ENCODE measurements around the gene TIAM2. TPM values are rescaled to one million over a fixed set of nuclear protein-coding genes. Genes with fewer than 3 reads are reported as not detected.

Gene TIAM2
- total and polyA plus RNA-seq, 2 experiments from 2014 or later, result 5.5 to 16.9 TPM

DNA sequence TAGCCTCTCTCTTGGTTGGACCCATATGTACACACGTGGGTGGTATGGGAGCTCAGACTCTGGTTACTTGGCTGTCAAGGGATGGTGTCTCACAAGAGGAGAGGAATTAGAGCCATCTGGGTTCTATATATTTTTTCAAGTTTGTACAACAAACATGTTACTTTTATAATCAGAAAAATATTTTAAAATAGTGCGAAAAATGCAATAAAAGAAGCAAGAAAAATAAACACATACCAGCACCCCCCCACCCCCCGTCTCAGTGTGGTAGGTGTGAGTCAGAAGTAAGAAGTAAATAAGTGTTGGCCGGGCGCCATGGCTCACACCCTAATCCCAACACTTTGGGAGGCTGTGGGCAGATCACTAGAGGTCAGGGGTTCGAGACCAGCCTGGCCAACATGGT, 2.1 kb upstream of the TIAM2 start:
- Histone ChIP-seq H3K4me1 (ENCODE audit: insufficient read depth) (peaks cover 12% of the 10 kb centered on the region), H3K9me3 (ENCODE audit: low read depth) (no peaks in the 10 kb centered on the region), H3K79me2 (no peaks in the 10 kb centered on the region), H2AFZ (no peak overlapping the region), H3K27me3 (no peaks in the 10 kb centered on the region), H3K27ac (no peak overlapping the region), H3K36me3 (replicated peaks; ENCODE audit: insufficient read depth, low read depth) (no peaks in the 10 kb centered on the region), H3K4me2 (no peak overlapping the region), H3K4me3 (no peak overlapping the region), H3K9me2 (replicated peaks; ENCODE audit: insufficient read depth) (no peaks in the 10 kb centered on the region), H4K20me1 (ENCODE audit: insufficient read depth, poor library complexity, severe bottlenecking) (no peaks in the 10 kb centered on the region)
- no peak for TF ChIP-seq EZH2phosphoT487 (IDR thresholded peaks at IDR 0.05; ENCODE audit: low read depth, severe bottlenecking, unreplicated experiment)
- TF ChIP-seq, protein P1, sequence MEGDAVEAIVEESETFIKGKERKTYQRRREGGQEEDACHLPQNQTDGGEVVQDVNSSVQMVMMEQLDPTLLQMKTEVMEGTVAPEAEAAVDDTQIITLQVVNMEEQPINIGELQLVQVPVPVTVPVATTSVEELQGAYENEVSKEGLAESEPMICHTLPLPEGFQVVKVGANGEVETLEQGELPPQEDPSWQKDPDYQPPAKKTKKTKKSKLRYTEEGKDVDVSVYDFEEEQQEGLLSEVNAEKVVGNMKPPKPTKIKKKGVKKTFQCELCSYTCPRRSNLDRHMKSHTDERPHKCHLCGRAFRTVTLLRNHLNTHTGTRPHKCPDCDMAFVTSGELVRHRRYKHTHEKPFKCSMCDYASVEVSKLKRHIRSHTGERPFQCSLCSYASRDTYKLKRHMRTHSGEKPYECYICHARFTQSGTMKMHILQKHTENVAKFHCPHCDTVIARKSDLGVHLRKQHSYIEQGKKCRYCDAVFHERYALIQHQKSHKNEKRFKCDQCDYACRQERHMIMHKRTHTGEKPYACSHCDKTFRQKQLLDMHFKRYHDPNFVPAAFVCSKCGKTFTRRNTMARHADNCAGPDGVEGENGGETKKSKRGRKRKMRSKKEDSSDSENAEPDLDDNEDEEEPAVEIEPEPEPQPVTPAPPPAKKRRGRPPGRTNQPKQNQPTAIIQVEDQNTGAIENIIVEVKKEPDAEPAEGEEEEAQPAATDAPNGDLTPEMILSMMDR (IDR thresholded peaks at IDR 0.05; ENCODE audit: poor library complexity), result no peak
- TF ChIP-seq EZH2 (IDR thresholded peaks at IDR 0.05; ENCODE audit: borderline replicate concordance), result no peak
- 89% methylated on average over 5 of the region's 6 CpGs for WGBS (ENCODE audit: low lambda C conversion rate, missing lambda C conversion rate)
- DNase-seq (ENCODE audit: low spot score), result no peak

DNA sequence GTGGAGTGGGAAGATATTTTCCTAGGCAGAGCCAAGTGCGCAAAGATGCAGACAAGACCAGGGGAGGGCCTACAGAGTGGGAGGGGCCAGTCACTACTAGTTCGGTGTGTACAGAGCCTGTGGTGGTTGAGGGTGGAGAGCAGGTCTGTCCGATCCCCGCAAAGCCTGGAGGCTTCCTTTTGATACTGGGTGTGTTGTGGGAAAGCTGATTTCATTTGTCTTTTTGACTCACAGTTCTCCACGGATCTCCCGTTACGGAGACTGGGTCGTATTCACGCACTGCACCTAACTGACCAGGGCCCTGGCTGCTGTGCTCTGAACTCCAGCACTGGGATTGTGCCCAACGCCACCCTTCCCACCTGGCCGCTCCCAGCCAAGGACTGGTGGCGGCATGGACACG, 1.4 kb upstream of the TIAM2 start:
- TF ChIP-seq EZH2 (IDR thresholded peaks at IDR 0.05; ENCODE audit: borderline replicate concordance) (no peak), EZH2phosphoT487 (IDR thresholded peaks at IDR 0.05; ENCODE audit: low read depth, severe bottlenecking, unreplicated experiment) (no peak)
- TF ChIP-seq, protein P1 (IDR thresholded peaks at IDR 0.05; ENCODE audit: poor library complexity), result no peak
- DNase-seq (ENCODE audit: low spot score), result no peak
- H3K9me2 ChIP-seq (replicated peaks; ENCODE audit: insufficient read depth), result no peaks in the 10 kb centered on the region
- H3K36me3 ChIP-seq (replicated peaks; ENCODE audit: insufficient read depth, low read depth), result no peaks in the 10 kb centered on the region
- H2AFZ ChIP-seq, result no peak overlapping the region
- no peak overlapping the region for H3K4me2 ChIP-seq
- H3K27ac ChIP-seq, result no peak overlapping the region
- H3K27me3 ChIP-seq, result no peaks in the 10 kb centered on the region
- H3K9me3 ChIP-seq (ENCODE audit: low read depth), result no peaks in the 10 kb centered on the region
- WGBS (ENCODE audit: low lambda C conversion rate, missing lambda C conversion rate), result 94% methylated on average over 13 of the region's 13 CpGs
- H3K4me3 ChIP-seq, result no peak overlapping the region
- H3K4me1 ChIP-seq (ENCODE audit: insufficient read depth), result peaks cover 12% of the 10 kb centered on the region
- H3K79me2 ChIP-seq, result no peaks in the 10 kb centered on the region
- H4K20me1 ChIP-seq (ENCODE audit: insufficient read depth, poor library complexity, severe bottlenecking), result no peaks in the 10 kb centered on the region

DNA sequence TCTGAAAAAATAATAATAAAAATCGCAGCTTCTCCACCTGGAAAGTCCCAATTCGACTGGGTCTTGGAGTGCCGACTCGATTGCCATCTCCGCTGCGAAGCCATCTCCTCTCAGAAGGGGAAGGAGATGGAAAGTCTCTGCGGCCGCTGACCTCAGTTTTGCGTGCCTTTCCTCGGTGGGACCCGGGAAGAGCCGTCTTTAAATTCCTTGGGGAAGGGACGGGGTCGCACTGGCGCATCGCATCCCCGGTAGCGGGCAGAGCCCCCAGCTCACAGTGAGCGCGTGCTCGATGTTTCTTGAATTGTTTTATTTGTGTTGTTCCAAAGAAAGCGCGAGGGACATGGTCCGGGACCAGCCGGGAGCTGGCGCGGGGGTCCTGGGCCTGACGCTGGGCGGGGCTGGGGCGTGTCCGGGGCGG, 270 bp upstream of the TIAM2 start:
- no peak for TF ChIP-seq EZH2phosphoT487 (IDR thresholded peaks at IDR 0.05; ENCODE audit: low read depth, severe bottlenecking, unreplicated experiment)
- TF ChIP-seq, protein P1 (IDR thresholded peaks at IDR 0.05; ENCODE audit: poor library complexity), result no peak
- TF ChIP-seq EZH2 (IDR thresholded peaks at IDR 0.05; ENCODE audit: borderline replicate concordance), result no peak
- Histone ChIP-seq H2AFZ (peak overlapping the region; percentile 29), H3K9me3 (ENCODE audit: low read depth) (no peaks in the 10 kb centered on the region), H3K27ac (no peak overlapping the region), H3K4me1 (ENCODE audit: insufficient read depth) (peaks cover 12% of the 10 kb centered on the region), H3K27me3 (no peaks in the 10 kb centered on the region), H3K79me2 (peaks cover 3% of the 10 kb centered on the region), H4K20me1 (ENCODE audit: insufficient read depth, poor library complexity, severe bottlenecking) (no peaks in the 10 kb centered on the region), H3K4me2 (peak overlapping the region; percentile 89), H3K9me2 (replicated peaks; ENCODE audit: insufficient read depth) (no peaks in the 10 kb centered on the region), H3K36me3 (replicated peaks; ENCODE audit: insufficient read depth, low read depth) (no peaks in the 10 kb centered on the region), H3K4me3 (peak overlapping the region; percentile 98)
- no peak for DNase-seq (ENCODE audit: low spot score)
- 16% methylated on average over 28 of the region's 32 CpGs for WGBS (ENCODE audit: low lambda C conversion rate, missing lambda C conversion rate)

Measured in hepatocyte (in vitro differentiated cells).